ENCODE data around the gene B4GALT2. TPM values are rescaled to one million over a fixed set of nuclear protein-coding genes. Genes with fewer than 3 reads are reported as not detected.
A peak's percentile ranks its signal among the peaks of the same experiment; 100 is the strongest.

B4GALT2 gene
- total RNA-seq, 1 experiment from 2014 or later = 71.8 TPM

GRCh38 chr1:43946236-43947060, 32.6 kb upstream of the B4GALT2 start, which contains the start of gene IPO13:
Gene IPO13, plus strand, starts transcription at chr1:43946950. Its CDS starts 651 bp downstream, at chr1:43947601.
- peak; percentile 84 for DNase-seq (ENCODE audit: low spot score)

- no peak for DNase-seq (ENCODE audit: low spot score)
Observed at GRCh38 chr1:43947061-43947873, 31.7 kb upstream of the B4GALT2 start.

DNA sequence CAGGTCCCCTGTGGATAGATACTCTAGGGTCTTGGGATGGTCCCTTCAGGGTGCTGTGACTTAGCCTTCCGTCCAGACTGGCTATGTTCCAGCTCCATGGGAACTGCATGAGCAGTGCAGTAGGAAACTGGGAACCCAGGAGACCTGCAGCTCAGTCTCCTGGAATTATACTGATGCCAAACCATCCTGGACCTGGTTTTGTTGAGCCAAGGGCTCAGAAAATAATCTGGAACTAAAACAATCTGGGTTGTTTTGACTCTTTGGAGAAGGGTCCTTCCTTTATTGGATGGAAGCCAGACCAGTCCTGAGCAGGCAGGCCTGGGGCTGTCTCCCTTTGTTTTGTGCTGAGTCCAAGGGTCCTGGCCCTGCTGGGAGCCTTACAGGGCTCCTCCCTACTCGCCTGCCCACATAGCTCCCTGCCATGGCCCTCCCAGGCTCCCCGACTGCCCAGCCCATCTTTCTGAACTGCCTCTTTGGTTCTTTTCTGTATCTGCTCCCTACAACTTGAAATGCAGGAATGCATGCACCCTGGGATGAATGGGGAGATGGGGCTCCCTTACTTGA, 31.1 kb upstream of the B4GALT2 start:
- no peak for DNase-seq (ENCODE audit: low spot score)

DNA sequence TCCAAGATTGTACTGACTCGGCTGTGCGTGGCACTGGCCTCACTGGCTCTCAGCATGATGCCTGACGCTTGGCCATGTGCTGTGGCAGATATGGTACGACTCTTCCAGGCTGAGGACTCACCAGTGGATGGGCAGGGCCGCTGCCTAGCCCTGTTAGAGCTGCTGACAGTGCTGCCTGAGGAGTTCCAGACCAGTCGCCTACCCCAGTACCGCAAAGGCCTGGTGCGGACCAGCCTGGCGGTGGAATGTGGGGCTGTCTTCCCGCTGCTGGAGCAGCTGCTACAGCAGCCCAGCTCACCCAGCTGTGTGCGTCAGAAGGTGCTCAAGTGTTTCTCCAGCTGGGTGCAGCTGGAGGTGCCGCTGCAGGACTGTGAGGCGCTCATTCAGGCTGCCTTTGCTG, 29.3 kb upstream of the B4GALT2 start:
- no peak for DNase-seq (ENCODE audit: low spot score)

GRCh38 chr1:43951021-43951985, 27.7 kb upstream of the B4GALT2 start:
- DNase-seq (ENCODE audit: low spot score) = no peak

DNA sequence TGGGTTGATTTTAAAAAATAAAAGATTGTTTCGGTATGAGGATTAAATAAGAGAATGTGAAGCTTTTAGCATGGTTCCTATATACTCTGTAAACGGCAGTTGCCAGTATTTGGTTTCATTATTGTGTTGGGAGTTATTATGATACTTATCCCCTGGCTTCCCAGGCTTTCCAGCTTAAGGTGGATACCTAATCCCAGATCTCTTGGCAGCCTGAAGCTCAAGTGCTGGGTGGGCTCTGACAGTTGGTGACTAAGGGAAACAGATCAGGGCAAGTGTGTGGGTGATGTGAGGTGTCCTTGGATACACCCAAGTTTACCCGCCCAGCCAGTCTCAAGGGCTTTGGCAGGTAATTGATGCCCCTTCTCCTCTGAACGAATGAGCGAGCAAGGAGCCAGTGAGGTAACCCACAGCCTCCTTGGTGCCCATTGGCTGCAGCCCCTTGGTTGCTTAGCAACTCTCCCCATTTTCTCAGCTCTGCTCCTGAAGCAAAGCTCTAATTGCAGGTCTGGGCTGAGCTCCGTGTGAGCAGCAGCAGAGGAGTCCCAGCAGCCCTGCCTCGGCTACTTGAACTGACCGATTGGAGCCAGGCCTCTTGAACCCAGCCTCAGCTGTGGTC, 26.2 kb upstream of the B4GALT2 start:
- no peak for DNase-seq (ENCODE audit: low spot score)

- no peak for DNase-seq (ENCODE audit: low spot score)
Observed at GRCh38 chr1:43953361-43953760, 25.6 kb upstream of the B4GALT2 start.

DNA sequence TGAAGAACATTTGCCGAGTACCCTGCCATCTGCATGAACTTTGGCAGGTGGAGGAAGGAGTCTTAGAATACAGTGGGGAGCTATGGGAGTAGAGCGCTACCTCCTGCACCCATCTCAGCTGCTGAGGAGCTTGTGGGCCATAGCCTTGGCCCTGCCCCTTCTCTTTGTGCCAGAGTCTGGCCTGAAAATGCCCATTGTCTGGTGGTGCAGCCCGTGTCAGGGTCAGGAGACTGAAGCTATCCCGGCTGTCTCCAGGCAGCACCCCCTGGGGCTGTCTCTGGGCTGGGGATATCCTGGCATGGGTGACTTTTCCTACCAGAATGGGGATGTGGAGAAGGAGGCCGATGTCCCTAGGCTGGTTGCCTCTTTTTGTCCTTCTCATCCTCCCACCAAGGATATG, 25.0 kb upstream of the B4GALT2 start:
- DNase-seq (ENCODE audit: low spot score) = no peak

DNA sequence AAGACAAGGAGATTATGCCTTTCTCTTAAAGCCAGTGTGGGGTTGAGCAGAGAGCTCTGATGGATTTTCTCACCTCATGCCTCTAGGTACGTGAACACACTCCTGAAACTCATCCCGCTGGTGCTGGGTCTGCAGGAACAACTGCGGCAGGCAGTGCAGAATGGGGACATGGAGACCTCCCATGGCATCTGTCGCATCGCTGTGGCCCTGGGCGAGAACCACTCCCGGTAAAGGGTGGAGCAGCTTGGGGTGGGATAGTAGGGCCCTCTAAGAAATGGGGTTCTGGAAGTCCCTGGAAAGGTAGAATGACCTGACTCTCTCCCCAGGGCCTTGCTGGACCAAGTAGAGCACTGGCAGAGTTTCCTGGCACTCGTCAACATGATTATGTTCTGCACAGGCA, 22.8 kb upstream of the B4GALT2 start:
- no peak for DNase-seq (ENCODE audit: low spot score)

GRCh38 chr1:43957407-43958040, 21.5 kb upstream of the B4GALT2 start:
- DNase-seq (ENCODE audit: low spot score) = no peak

- no peak for DNase-seq (ENCODE audit: low spot score)
Observed at GRCh38 chr1:43958351-43959255, 20.4 kb upstream of the B4GALT2 start.

GRCh38 chr1:43960798-43961197, 18.2 kb upstream of the B4GALT2 start:
- DNase-seq (ENCODE audit: low spot score) = no peak

DNA sequence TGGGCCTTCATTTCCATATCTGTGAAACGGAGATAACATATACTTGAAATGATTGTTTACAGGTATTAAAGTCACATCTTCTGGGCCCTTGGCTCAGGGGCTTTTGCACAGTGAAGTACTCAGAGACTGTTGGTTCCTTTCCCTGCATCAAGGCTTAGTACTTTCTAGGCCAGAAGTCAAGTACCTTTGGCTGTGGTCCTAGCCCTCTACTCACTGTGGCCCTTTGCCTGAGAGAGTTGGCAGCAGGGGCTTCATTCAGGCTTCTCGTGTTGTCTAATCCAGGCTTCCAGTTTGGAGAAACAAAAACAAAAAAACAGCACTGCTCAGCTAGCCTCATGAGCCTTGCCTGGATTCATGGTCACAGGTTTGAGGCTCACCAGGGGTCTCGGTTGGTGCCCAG, 17.3 kb upstream of the B4GALT2 start:
- no peak for DNase-seq (ENCODE audit: low spot score)

GRCh38 chr1:43962324-43962723, 16.7 kb upstream of the B4GALT2 start:
- DNase-seq (ENCODE audit: low spot score) = no peak

GRCh38 chr1:43963006-43963405, 16.0 kb upstream of the B4GALT2 start:
- DNase-seq (ENCODE audit: low spot score) = no peak

DNA sequence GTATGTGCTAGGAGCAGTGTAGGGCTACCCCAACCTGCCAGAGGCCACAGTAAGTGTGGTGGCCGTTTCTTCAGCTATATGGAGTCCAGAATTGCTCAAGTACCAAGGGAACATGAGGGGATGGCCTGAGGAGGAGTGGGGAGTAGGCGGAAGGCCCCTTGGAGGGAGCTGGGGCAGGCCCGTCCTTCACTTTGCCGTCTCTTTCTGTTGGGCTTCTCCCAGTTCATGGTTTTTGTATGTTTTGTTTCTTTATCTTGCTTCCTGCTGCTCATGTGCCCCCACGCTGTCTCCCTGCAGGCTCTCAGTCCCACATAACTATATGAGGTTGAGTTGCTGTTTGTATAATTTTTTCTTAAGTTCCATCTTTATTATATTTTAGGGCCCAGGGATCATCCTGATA, 15.1 kb upstream of the B4GALT2 start:
- no peak for DNase-seq (ENCODE audit: low spot score)

DNA sequence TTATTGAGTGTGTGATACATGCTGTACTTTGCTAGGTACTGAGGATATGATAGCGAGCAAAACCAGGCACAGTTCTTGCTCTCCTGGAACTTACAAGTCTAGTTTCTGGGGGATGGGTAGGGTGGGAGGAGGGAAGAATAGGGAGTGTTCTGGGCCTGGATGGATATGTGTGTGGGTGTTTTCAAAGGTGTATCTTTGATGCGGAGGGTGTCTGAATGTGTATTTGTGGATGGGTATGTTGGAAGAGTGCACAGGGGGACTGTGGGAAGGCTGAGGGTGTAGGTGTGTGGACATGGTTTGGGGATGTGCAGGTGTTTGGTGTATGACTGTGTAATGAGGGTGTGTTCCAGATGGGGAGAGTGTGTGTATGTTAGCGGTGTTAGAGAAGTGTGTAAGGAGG, 13.7 kb upstream of the B4GALT2 start:
- no peak for DNase-seq (ENCODE audit: low spot score)

GRCh38 chr1:43968348-43968948, 10.6 kb upstream of the B4GALT2 start:
- DNase-seq (ENCODE audit: low spot score) = peak; percentile 40

DNA sequence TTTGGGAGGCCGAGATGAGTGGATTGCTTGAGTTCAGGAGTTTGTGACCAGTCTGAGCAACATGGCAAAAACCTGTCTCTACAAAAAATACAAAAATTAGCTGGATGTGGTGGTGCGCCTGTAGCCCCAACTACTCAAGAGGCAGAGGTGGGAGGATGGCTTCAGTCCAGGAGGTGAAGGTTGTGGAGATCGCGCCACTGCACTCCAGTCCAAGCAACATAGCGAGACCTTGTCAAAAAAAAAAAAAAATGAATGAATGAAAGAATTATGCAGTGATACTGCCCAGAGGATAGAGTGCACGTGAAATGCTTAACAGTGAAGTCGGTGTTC, 9.6 kb upstream of the B4GALT2 start:
- no peak for DNase-seq (ENCODE audit: low spot score)

Data from A172 (cell line).